Stimulated activated CD4-positive, alpha-beta T cell treated with anti-CD3 and anti-CD28 coated beads, Interleukin-15, amount 100 ng/mL, for 48 hours (primary cell): ENCODE results near the gene CFAP20DC.
"Not testable (repeated sequence)": the region's sequence is repeated elsewhere in the genome, so short reads cannot be mapped to it uniquely, and the experiment has no call there.

Experiments
- DNase-seq, 2 donors: peaks; one replicate each; pipeline ENCODE4 v3.0.0-alpha.2; 2020; ENCODE audit warnings: low read depth in 2 of 2

Gene CFAP20DC

GRCh38 chr3:58746758-58747157 lies 303.1 kb downstream of the CFAP20DC start:
- DNase-seq, result no peak

GRCh38 chr3:58743296-58743695 lies 306.5 kb downstream of the CFAP20DC start:
- DNase-seq, result no peak

GRCh38 chr3:58742239-58742638 lies 307.6 kb downstream of the CFAP20DC start:
- DNase-seq, result no peak

GRCh38 chr3:58737644-58738043 lies 312.2 kb downstream of the CFAP20DC start:
- DNase-seq, result no peak

- DNase-seq, result no peak
Measured at GRCh38 chr3:58731673-58732072, 318.2 kb downstream of the CFAP20DC start.

- DNase-seq, result no peak
Measured at GRCh38 chr3:58728723-58729122, 321.1 kb downstream of the CFAP20DC start.

GRCh38 chr3:58725326-58725853 lies 324.4 kb downstream of the CFAP20DC start:
- DNase-seq, result no peak

GRCh38 chr3:58724336-58724735 lies 325.5 kb downstream of the CFAP20DC start:
- no peak for DNase-seq

GRCh38 chr3:58723173-58723572 lies 326.7 kb downstream of the CFAP20DC start:
- no peak for DNase-seq

GRCh38 chr3:58722561-58722960 lies 327.3 kb downstream of the CFAP20DC start:
- no peak for DNase-seq

- DNase-seq, result no peak
Measured at GRCh38 chr3:58720526-58720925, 329.3 kb downstream of the CFAP20DC start.

- no peak for DNase-seq
Measured at GRCh38 chr3:58719684-58720083, 330.1 kb downstream of the CFAP20DC start.

- DNase-seq, result no peak
Measured at GRCh38 chr3:58713715-58714401, 336.0 kb downstream of the CFAP20DC start.

- DNase-seq, result no peak
Measured at GRCh38 chr3:58711871-58712270, 338.0 kb downstream of the CFAP20DC start.

GRCh38 chr3:58708983-58709382 lies 340.8 kb downstream of the CFAP20DC start:
- DNase-seq, result not testable (repeated sequence)

- DNase-seq, result no peak
Measured at GRCh38 chr3:58708116-58708791, 341.6 kb downstream of the CFAP20DC start.

GRCh38 chr3:58707390-58707930 lies 342.4 kb downstream of the CFAP20DC start:
- no peak for DNase-seq

- DNase-seq, result no peak
Measured at GRCh38 chr3:58706395-58707167, 343.2 kb downstream of the CFAP20DC start.

GRCh38 chr3:58704745-58705144 lies 345.1 kb downstream of the CFAP20DC start:
- no peak for DNase-seq

- not testable (repeated sequence) for DNase-seq
Measured at GRCh38 chr3:58704304-58704703, 345.5 kb downstream of the CFAP20DC start.

- DNase-seq, result no peak
Measured at GRCh38 chr3:58698246-58698645, 351.6 kb downstream of the CFAP20DC start.

- no peak for DNase-seq
Measured at GRCh38 chr3:58697561-58697960, 352.3 kb downstream of the CFAP20DC start.
